Mesendoderm (in vitro differentiated cells): Measurements from ENCODE around the gene DHRS4.
A peak's percentile ranks its signal among the peaks of the same experiment; 100 is the strongest.
"Not testable (repeated sequence)": the region's sequence is repeated elsewhere in the genome, so short reads cannot be mapped to it uniquely, and the experiment has no call there.

Source experiments
- DNase-seq: peaks from one replicate; pipeline ENCODE4 v3.0.0; 2013
- H2AK5ac ChIP-seq: 2 replicates; pipeline ENCODE4 v1.6.1; 2013; ENCODE audit warnings: low read length, inconsistent platforms
- H2BK120ac ChIP-seq: 2 replicates; pipeline ENCODE4 v1.6.1; 2013; ENCODE audit warnings: low read depth, mild to moderate bottlenecking, low read length, moderate library complexity, mixed read lengths
- H2BK15ac ChIP-seq: replicated peaks from 2 replicates; pipeline ENCODE4 v1.6.1; 2013; ENCODE audit warnings: low read depth, mild to moderate bottlenecking, moderate library complexity
- H2BK5ac ChIP-seq: 2 replicates; pipeline ENCODE4 v1.6.1; 2013; ENCODE audit warnings: low read length, inconsistent platforms
- H3K18ac ChIP-seq: 2 replicates; pipeline ENCODE4 v1.6.1; 2013; ENCODE audit warnings: mild to moderate bottlenecking, low read length, mixed read lengths
- H3K23ac ChIP-seq: one replicate; pipeline ENCODE4 v1.6.1; 2013; ENCODE audit warnings: low read length
- H3K27ac ChIP-seq: 2 replicates; pipeline ENCODE4 v1.5.1; 2013; ENCODE audit warnings: low read depth, mild to moderate bottlenecking, inconsistent platforms, low read length, moderate library complexity
- H3K27me3 ChIP-seq: 2 replicates; pipeline ENCODE4 v1.6.1; 2013; ENCODE audit warnings: low read length, control low read depth, mild to moderate bottlenecking, inconsistent platforms; ENCODE audit not compliant: insufficient read depth, poor library complexity
- H3K36me3 ChIP-seq: 2 replicates; pipeline ENCODE4 v1.6.1; 2013; ENCODE audit warnings: low read length, inconsistent platforms; ENCODE audit not compliant: control insufficient read depth, insufficient read depth
- H3K4ac ChIP-seq: one replicate; pipeline ENCODE4 v1.6.1; 2013; ENCODE audit warnings: low read depth, mild to moderate bottlenecking, low read length, moderate library complexity
- H3K4me1 ChIP-seq: 2 replicates; pipeline ENCODE4 v1.6.1; 2013; ENCODE audit warnings: low read depth, low read length, inconsistent platforms; ENCODE audit not compliant: control insufficient read depth
- H3K4me2 ChIP-seq: 2 replicates; pipeline ENCODE4 v1.6.1; 2013; ENCODE audit warnings: low read length
- H3K4me3 ChIP-seq: 2 replicates; pipeline ENCODE4 v1.5.1; 2013; ENCODE audit warnings: mild to moderate bottlenecking, low read length
- H3K56ac ChIP-seq: one replicate; pipeline ENCODE4 v1.6.1; 2013; ENCODE audit warnings: low read length
- H3K79me1 ChIP-seq: 2 replicates; pipeline ENCODE4 v1.6.1; 2013; ENCODE audit warnings: low read length, inconsistent platforms
- H3K79me2 ChIP-seq: 2 replicates; pipeline ENCODE4 v1.6.1; 2013; ENCODE audit warnings: mild to moderate bottlenecking, low read length; ENCODE audit not compliant: control insufficient read depth, insufficient read depth
- H3K9ac ChIP-seq: 2 replicates; pipeline ENCODE4 v1.6.1; 2013; ENCODE audit warnings: low read length, inconsistent platforms
- H4K5ac ChIP-seq: one replicate; pipeline ENCODE4 v1.6.1; 2013; ENCODE audit warnings: low read length
- H4K8ac ChIP-seq: one replicate; pipeline ENCODE4 v1.6.1; 2013; ENCODE audit warnings: low read depth, mild to moderate bottlenecking, control low read depth, low read length, moderate library complexity
- WGBS: extraction: QIAGEN DNeasy Blood & Tissue Kit; methylation state at CpG from one replicate; pipeline ENCODE4 v1.1.7; 2013; ENCODE audit warnings: low lambda C conversion rate, missing lambda C conversion rate; ENCODE audit not compliant: insufficient coverage; ENCODE audit errors: extremely low coverage; 5-methylcytosine and 5-hydroxymethylcytosine counted together

Gene DHRS4

DNA sequence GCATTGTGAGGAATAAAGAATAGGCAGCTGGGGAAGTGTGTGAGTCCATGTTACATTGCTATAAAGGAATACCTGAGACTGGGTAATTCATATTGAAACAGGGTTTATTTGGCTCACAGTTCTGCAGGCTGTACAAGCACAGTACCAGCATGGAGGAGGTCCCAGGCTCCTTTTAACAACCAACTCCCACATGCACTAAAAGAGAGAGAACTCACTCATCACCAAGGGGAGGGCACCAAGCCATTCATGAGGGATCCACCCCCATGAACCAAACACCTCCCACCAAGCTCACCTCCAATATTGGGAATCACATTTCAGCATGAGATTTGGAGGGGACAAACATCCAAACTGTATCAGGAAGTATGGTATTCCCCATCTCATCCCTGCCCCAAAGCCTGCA lies 11.9 kb upstream of the DHRS4 start:
- no peaks in the 10 kb centered on the region for H3K79me1 ChIP-seq
- no peak overlapping the region for H3K9ac ChIP-seq
- H4K8ac ChIP-seq, result no peak overlapping the region
- no peak overlapping the region for H3K4ac ChIP-seq
- DNase-seq, result no peak
- H2BK120ac ChIP-seq, result no peak overlapping the region
- H3K4me3 ChIP-seq, result no peak overlapping the region
- no peaks in the 10 kb centered on the region for H3K27me3 ChIP-seq
- H3K23ac ChIP-seq, result no peak overlapping the region
- no peak overlapping the region for H4K5ac ChIP-seq
- no peak overlapping the region for H3K4me2 ChIP-seq
- H3K56ac ChIP-seq, result no peak overlapping the region
- H2BK5ac ChIP-seq, result no peak overlapping the region
- H3K18ac ChIP-seq, result no peak overlapping the region
- H3K27ac ChIP-seq, result no peak overlapping the region
- H3K36me3 ChIP-seq, result no peaks in the 10 kb centered on the region
- H3K79me2 ChIP-seq, result no peaks in the 10 kb centered on the region
- H2BK15ac ChIP-seq, result no peak overlapping the region
- no peak overlapping the region for H2AK5ac ChIP-seq
- H3K4me1 ChIP-seq, result no peaks in the 10 kb centered on the region

DNA sequence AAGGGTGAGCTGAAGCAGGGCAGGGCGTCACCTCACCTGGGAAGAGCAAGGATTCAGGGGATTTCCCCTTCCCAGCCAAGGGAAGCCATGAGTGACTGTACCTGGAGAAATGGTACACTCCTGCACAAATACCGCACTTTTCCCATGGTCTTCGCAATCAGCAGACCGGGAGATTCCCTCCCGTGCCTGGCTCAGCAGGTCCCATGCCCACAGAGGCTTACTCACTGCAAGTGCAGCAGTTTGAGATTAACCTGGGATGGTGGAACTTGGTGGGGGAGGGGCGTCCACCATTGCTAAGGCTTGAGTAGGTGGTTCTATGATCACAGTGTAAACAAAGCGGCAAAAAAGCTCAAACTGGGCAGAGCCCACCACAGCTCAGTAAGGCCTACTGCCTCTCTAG lies 11.0 kb upstream of the DHRS4 start:
- H3K27ac ChIP-seq, result no peak overlapping the region
- no peak overlapping the region for H2BK5ac ChIP-seq
- no peak overlapping the region for H4K8ac ChIP-seq
- DNase-seq, result no peak
- no peak overlapping the region for H3K4me2 ChIP-seq
- H3K4ac ChIP-seq, result no peak overlapping the region
- H3K18ac ChIP-seq, result no peak overlapping the region
- no peak overlapping the region for H2BK120ac ChIP-seq
- no peak overlapping the region for H2BK15ac ChIP-seq
- no peak overlapping the region for H3K23ac ChIP-seq
- H2AK5ac ChIP-seq, result no peak overlapping the region
- no peaks in the 10 kb centered on the region for H3K4me1 ChIP-seq
- H3K4me3 ChIP-seq, result no peak overlapping the region
- no peaks in the 10 kb centered on the region for H3K79me2 ChIP-seq
- no peak overlapping the region for H3K9ac ChIP-seq
- H3K36me3 ChIP-seq, result no peaks in the 10 kb centered on the region
- no peak overlapping the region for H3K56ac ChIP-seq
- no peaks in the 10 kb centered on the region for H3K27me3 ChIP-seq
- H3K79me1 ChIP-seq, result no peaks in the 10 kb centered on the region
- no CpG with 5 or more reads among the region's 7 CpGs for WGBS
- H4K5ac ChIP-seq, result no peak overlapping the region

DNA sequence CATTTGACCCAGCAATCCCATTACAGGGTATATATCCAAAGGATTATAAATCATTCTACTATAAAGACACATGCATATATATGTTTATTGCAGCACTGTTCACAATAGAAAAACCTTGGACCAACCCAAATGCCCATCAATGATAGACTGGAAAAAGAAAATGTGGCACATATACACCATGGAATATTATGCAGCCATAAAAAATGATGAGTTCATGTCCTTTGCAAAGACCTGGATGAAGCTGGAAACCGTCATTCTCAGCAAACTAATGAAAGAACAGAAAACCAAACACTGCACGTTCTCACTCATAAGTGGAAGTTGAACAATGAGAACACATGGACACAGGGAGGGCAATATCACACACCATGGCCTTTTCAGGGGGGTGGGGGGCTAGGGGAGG lies 4.5 kb upstream of the DHRS4 start:
- not testable (repeated sequence) for H3K4me2 ChIP-seq, H2BK15ac ChIP-seq, H3K36me3 ChIP-seq, H2AK5ac ChIP-seq, H3K56ac ChIP-seq, H3K18ac ChIP-seq, H3K4me3 ChIP-seq, H4K5ac ChIP-seq, H4K8ac ChIP-seq, DNase-seq, H3K4ac ChIP-seq, H3K79me2 ChIP-seq, H3K4me1 ChIP-seq, H2BK120ac ChIP-seq, H3K23ac ChIP-seq, H3K27ac ChIP-seq, H2BK5ac ChIP-seq, H3K9ac ChIP-seq, H3K79me1 ChIP-seq, H3K27me3 ChIP-seq
- WGBS, result no CpG with 5 or more reads among the region's 2 CpGs

DNA sequence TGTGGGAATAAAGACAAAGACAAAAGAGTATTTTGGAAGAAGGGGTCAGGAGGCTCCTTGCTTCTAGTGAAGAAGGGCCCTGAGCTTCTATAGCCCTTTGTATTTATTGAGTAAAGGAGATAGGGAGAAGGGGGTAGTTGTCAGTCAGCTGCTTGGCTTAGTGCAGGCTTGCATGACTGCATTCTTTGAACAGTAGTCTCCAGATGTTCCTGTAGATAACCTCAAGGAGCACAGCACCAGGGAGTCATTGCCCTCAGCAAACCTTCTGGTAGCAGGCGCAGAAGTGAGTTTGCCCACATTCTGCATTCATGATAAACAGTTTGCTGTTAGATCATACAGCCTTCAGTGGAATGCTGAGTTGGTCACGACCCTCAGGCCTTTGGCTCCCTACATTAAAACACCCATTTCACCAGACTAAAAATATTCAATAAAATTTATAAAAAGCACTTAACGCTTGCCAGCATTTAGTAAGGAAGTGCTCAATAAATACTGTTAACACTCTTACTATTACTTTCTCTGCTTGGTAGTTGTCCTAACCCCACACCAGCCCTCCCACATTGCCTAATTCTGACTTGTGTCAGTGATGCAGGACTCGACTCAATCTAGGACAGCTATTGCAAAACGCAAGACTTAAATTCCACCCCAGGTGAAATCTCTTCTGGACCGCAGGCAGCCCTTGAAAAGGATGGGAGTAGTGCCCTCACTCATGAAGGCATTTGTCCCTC lies 3.0 kb upstream of the DHRS4 start:
- no peak overlapping the region for H2BK120ac ChIP-seq
- H2BK15ac ChIP-seq, result no peak overlapping the region
- no CpG with 5 or more reads among the region's 6 CpGs for WGBS

DNA sequence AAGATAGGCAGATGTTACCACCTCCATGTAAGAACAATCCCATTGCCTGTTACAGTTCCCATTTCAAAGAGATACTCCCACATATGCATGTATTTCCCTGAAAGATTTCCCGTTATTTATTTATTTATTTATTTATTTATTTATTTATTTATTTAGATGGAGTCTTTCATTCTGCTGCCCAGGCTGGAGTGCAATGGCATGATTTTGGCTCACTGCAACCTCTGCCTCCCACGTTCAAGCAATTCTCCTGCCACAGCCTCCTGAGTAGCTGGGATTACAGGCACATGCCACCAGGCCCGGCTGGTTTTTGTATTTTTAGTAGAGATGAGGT lies 2.5 kb upstream of the DHRS4 start:
- H3K79me1 ChIP-seq, result not testable (repeated sequence)

More for the DNA sequence above, 3.0 kb upstream of the DHRS4 start:
- Histone ChIP-seq H2BK5ac (no peak overlapping the region), H3K9ac (no peak overlapping the region), H4K5ac (no peak overlapping the region), H3K18ac (no peak overlapping the region), H3K4me1 (no peaks in the 10 kb centered on the region), H3K36me3 (no peaks in the 10 kb centered on the region), H3K23ac (no peak overlapping the region), H2AK5ac (no peak overlapping the region), H4K8ac (no peak overlapping the region), H3K79me2 (no peaks in the 10 kb centered on the region), H3K79me1 (no peaks in the 10 kb centered on the region), H3K4me2 (no peak overlapping the region), H3K27ac (no peak overlapping the region), H3K27me3 (no peaks in the 10 kb centered on the region), H3K4me3 (no peak overlapping the region), H3K56ac (no peak overlapping the region), H3K4ac (peak overlapping the region; percentile 3)
- DNase-seq, result no peak

DNA sequence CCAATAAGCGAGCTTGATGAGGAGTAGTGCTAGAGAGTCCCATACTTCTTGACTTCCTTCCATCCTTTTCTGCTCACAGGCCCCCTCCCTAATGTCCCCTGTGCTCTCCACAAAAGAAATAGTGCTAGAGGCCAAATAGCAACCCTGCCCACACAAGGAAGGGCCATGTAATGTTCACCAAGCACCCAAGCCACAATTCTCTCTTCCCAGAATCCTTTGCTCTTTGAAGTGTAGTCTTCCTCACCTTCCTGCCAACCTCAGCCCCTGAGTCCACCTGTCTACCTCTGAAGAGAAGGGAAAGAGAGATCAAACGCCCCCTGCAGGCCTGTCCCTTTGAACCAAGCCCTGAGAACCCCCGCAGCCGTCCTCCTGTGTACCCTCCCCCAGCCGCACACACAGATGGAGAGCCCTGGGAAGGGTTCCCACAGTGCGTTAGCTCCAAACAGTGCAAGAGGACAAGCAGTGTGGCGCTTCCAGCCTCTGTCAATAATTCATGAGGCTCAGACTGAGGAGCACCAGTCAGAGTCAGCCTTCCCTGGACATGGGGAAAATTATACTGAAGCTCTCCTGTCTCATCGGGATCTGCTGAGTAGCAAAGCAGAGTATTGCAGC lies 1.9 kb upstream of the DHRS4 start:
- Histone ChIP-seq H3K18ac (no peak overlapping the region), H3K27ac (no peak overlapping the region), H3K79me2 (no peaks in the 10 kb centered on the region), H2BK120ac (no peak overlapping the region), H3K27me3 (no peaks in the 10 kb centered on the region), H2AK5ac (no peak overlapping the region), H3K56ac (no peak overlapping the region), H3K4me3 (no peak overlapping the region), H4K5ac (no peak overlapping the region), H2BK5ac (no peak overlapping the region), H4K8ac (no peak overlapping the region), H3K36me3 (no peaks in the 10 kb centered on the region), H3K4ac (no peak overlapping the region), H3K79me1 (no peaks in the 10 kb centered on the region), H2BK15ac (no peak overlapping the region), H3K4me1 (no peaks in the 10 kb centered on the region), H3K23ac (no peak overlapping the region), H3K4me2 (no peak overlapping the region), H3K9ac (no peak overlapping the region)
- DNase-seq, result peak; percentile 32
- WGBS, result no CpG with 5 or more reads among the region's 8 CpGs

More for the DNA sequence above, 2.5 kb upstream of the DHRS4 start:
- H3K4me2 ChIP-seq, H3K4me1 ChIP-seq, H2BK5ac ChIP-seq, H3K27me3 ChIP-seq, H3K9ac ChIP-seq, H3K36me3 ChIP-seq, H3K4ac ChIP-seq, DNase-seq, H3K56ac ChIP-seq, H3K23ac ChIP-seq, H3K27ac ChIP-seq, H2AK5ac ChIP-seq, H2BK120ac ChIP-seq, H3K4me3 ChIP-seq, H4K8ac ChIP-seq, H3K79me2 ChIP-seq, H3K18ac ChIP-seq, H2BK15ac ChIP-seq, H4K5ac ChIP-seq: not testable (repeated sequence)
- no CpG with 5 or more reads among the region's 3 CpGs for WGBS
